ENCODE data around the gene IQCK. TPM values are rescaled to one million over a fixed set of nuclear protein-coding genes. Genes with fewer than 3 reads are reported as not detected.

The IQCK gene
- total and polyA plus RNA-seq, 2 donors (not counting 3 experiments of a cell fraction or from before 2014, with no cell fraction given): 17.2 to 18.1 TPM

DNA sequence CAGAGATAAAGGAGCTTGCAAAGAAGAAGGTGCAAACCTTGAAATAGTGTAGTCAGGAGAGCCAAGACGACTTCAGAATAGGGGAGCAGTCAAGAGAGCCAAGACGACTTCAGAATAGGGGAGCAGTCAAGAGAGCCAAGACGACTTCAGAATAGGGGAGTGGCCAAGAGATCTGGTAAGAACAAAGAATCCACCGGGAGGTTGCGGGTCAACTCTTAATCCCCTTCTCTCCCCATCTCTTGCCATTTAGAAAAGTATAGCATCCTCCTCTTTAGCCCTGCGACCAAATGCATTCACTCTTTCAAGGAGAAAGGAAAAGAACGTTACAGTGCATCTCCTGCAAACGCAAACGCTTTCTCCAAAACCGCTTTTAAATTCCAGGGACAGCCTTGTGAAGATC, 757 bp upstream of the IQCK start:
- Histone ChIP-seq H3K79me2 (ENCODE audit: control insufficient read depth, insufficient read depth, low read length) (peaks cover 39% of the 10 kb centered on the region), H3K36me3 (ENCODE audit: control insufficient read depth in 2 of 2, extremely low read depth in 1 of 2, insufficient read depth in 2 of 2, low read length in 2 of 2) (peaks cover 0 to 9% of the 10 kb centered on the region in 2 experiments), H3K9ac (replicated peaks; ENCODE audit: extremely low read depth, insufficient read depth, low read length) (peak overlapping the region; percentile 96), H3K4me3 (replicated peaks in 1 of 3; ENCODE audit: insufficient read depth in 1 of 3, low read depth in 1 of 3, low read length in 3 of 3) (peak overlapping the region; percentile 68 to 100 (median 99)), H3K4me1 (ENCODE audit: control insufficient read depth, extremely low read depth, insufficient read depth, low read length) (peaks cover 13% of the 10 kb centered on the region), H4K20me1 (replicated peaks; ENCODE audit: control insufficient read depth, extremely low read depth, insufficient read depth, low read length) (no peaks in the 10 kb centered on the region), H3K27me3 (ENCODE audit: control insufficient read depth in 2 of 2, insufficient read depth in 2 of 2, low read length in 2 of 2) (no peaks in the 10 kb centered on the region), H3K9me1 (replicated peaks; ENCODE audit: control insufficient read depth, extremely low read depth, insufficient read depth, low read length) (no peaks in the 10 kb centered on the region), H3K9me3 (replicated peaks; ENCODE audit: control insufficient read depth, insufficient read depth, low read length) (no peaks in the 10 kb centered on the region), H2AFZ (ENCODE audit: low read depth, low read length) (peak overlapping the region; percentile 81), H3K4me2 (ENCODE audit: insufficient read depth, low read length) (peak overlapping the region; percentile 96), H3K27ac (ENCODE audit: insufficient read depth, low read depth, low read length) (peak overlapping the region; percentile 81)
- BruUV-seq (replicated peaks): no TSS peak
- ChIA-PET POLR2A (no interaction called here), CTCF (interaction anchor here (1.0 to 2.5 kb wide), 5 partner anchors 8 to 167 kb away, joined by 3 to 14 read pairs (median 4); partner anchors contain the start of gene GPRC5B)
- no peak for DNase-seq (ENCODE audit: low read depth, low spot score)
- TF ChIP-seq POLR2AphosphoS5 (IDR thresholded peaks at IDR 0.05; ENCODE audit: insufficient read depth, low read depth, low read length): no peak
- no peak for TF ChIP-seq POLR2A (IDR thresholded peaks at IDR 0.05; ENCODE audit: low read depth, low read length)
- TF ChIP-seq FOS (IDR thresholded peaks at IDR 0.05; ENCODE audit: borderline replicate concordance, insufficient read depth, low read length): no peak
- peak; percentile 44 for FAIRE-seq
- dilution Hi-C loops (cut with MboI; ENCODE audit: extremely low pct_ligation_motif_present, low sequenced_read_pairs) (no loop called here), intact Hi-C loops (cut with micrococcal nuclease) (loop anchor here (5.0 kb wide), 2 partner anchors 115 to 160 kb away; partner anchors contain the start of gene VPS35L)

- Histone ChIP-seq H4K20me1 (replicated peaks; ENCODE audit: control insufficient read depth, extremely low read depth, insufficient read depth, low read length) (no peaks in the 10 kb centered on the region), H3K4me1 (ENCODE audit: control insufficient read depth, extremely low read depth, insufficient read depth, low read length) (peaks cover 13% of the 10 kb centered on the region), H3K9ac (replicated peaks; ENCODE audit: extremely low read depth, insufficient read depth, low read length) (peak overlapping the region; percentile 96), H3K36me3 (ENCODE audit: control insufficient read depth in 2 of 2, extremely low read depth in 1 of 2, insufficient read depth in 2 of 2, low read length in 2 of 2) (peaks cover 0 to 5% of the 10 kb centered on the region in 2 experiments), H3K9me3 (replicated peaks; ENCODE audit: control insufficient read depth, insufficient read depth, low read length) (no peaks in the 10 kb centered on the region), H2AFZ (ENCODE audit: low read depth, low read length) (peak overlapping the region; percentile 99), H3K27me3 (ENCODE audit: control insufficient read depth in 2 of 2, insufficient read depth in 2 of 2, low read length in 2 of 2) (no peaks in the 10 kb centered on the region), H3K4me2 (ENCODE audit: insufficient read depth, low read length) (peak overlapping the region; percentile 97), H3K79me2 (ENCODE audit: control insufficient read depth, insufficient read depth, low read length) (peaks cover 34% of the 10 kb centered on the region), H3K27ac (ENCODE audit: insufficient read depth, low read depth, low read length) (no peak overlapping the region), H3K9me1 (replicated peaks; ENCODE audit: control insufficient read depth, extremely low read depth, insufficient read depth, low read length) (no peaks in the 10 kb centered on the region), H3K4me3 (replicated peaks in 1 of 3; ENCODE audit: insufficient read depth in 1 of 3, low read depth in 1 of 3, low read length in 3 of 3) (peak overlapping the region; percentile 68 to 100 (median 99))
- no peak for TF ChIP-seq EZH2 (IDR thresholded peaks at IDR 0.05; ENCODE audit: borderline replicate concordance, low read depth, low read length, severe bottlenecking)
- TF ChIP-seq, protein P1, sequence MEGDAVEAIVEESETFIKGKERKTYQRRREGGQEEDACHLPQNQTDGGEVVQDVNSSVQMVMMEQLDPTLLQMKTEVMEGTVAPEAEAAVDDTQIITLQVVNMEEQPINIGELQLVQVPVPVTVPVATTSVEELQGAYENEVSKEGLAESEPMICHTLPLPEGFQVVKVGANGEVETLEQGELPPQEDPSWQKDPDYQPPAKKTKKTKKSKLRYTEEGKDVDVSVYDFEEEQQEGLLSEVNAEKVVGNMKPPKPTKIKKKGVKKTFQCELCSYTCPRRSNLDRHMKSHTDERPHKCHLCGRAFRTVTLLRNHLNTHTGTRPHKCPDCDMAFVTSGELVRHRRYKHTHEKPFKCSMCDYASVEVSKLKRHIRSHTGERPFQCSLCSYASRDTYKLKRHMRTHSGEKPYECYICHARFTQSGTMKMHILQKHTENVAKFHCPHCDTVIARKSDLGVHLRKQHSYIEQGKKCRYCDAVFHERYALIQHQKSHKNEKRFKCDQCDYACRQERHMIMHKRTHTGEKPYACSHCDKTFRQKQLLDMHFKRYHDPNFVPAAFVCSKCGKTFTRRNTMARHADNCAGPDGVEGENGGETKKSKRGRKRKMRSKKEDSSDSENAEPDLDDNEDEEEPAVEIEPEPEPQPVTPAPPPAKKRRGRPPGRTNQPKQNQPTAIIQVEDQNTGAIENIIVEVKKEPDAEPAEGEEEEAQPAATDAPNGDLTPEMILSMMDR (IDR thresholded peaks at IDR 0.05; ENCODE audit: extremely low read depth in 1 of 2, insufficient read depth in 1 of 2, low read depth in 1 of 2, low read length in 2 of 2): no peak
- no peak for TF ChIP-seq POLR2A (IDR thresholded peaks at IDR 0.05; ENCODE audit: low read depth, low read length)
- TF ChIP-seq FOS (IDR thresholded peaks at IDR 0.05; ENCODE audit: borderline replicate concordance, insufficient read depth, low read length): no peak
- TF ChIP-seq JUN (IDR thresholded peaks at IDR 0.05; ENCODE audit: borderline replicate concordance, insufficient read depth, insufficient read length, low read depth): no peak
- no peak for TF ChIP-seq POLR2AphosphoS5 (IDR thresholded peaks at IDR 0.05; ENCODE audit: insufficient read depth, low read depth, low read length)
- TF ChIP-seq, protein P2, sequence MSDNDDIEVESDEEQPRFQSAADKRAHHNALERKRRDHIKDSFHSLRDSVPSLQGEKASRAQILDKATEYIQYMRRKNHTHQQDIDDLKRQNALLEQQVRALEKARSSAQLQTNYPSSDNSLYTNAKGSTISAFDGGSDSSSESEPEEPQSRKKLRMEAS (IDR thresholded peaks at IDR 0.05; ENCODE audit: insufficient read depth, insufficient read length): no peak
- TF ChIP-seq MYC (IDR thresholded peaks at IDR 0.05; ENCODE audit: low read depth, low read length): no peak
- TF ChIP-seq GATA2 (IDR thresholded peaks at IDR 0.05; ENCODE audit: insufficient read depth, insufficient read length, low read depth, low read length): no peak
- ChIA-PET POLR2A (no interaction called here), CTCF (interaction anchor here (1.0 to 2.5 kb wide), 8 partner anchors 23 to 168 kb away, joined by 3 to 14 read pairs (median 4); partner anchors contain the start of gene GPRC5B)
- DNase-seq (ENCODE audit: low read depth, low spot score) (no peak), FAIRE-seq (no peak)
- intact Hi-C loops (cut with micrococcal nuclease): loop anchor here (1.0 to 5.0 kb wide), 5 partner anchors 22 to 168 kb away; partner anchors contain the start of gene VPS35L
- dilution Hi-C loops (cut with MboI; ENCODE audit: extremely low pct_ligation_motif_present, low sequenced_read_pairs): no loop called here
- no TSS peak for BruUV-seq (replicated peaks)
Measured at GRCh38 chr16:19718624-19718965, 524 bp downstream of the IQCK start.

Data from endothelial cell of umbilical vein (primary cell).